WTC11 (cell line): ENCODE data around the gene UBAC2. TPM values are rescaled to one million over a fixed set of nuclear protein-coding genes. Genes with fewer than 3 reads are reported as not detected.

ENCODE experiments used
- ATAC-seq: fragments of 200-7000 bp; cut with Tn5 transposase; 2 replicates; pipeline ENCODE4 v1.10.0; 2021; ENCODE audit warnings: mild to moderate bottlenecking, moderate library complexity
- CTCF ChIA-PET: fragments of 300-600 bp; sonication (Branson Sonifier 250); formaldehyde crosslinking; loops from one replicate; lab custom pipeline; 2021; ENCODE audit warnings: antibody characterized with exemption; lab: Charles Lee
- POLR2A ChIA-PET: fragments of 350-600 bp; sonication (Branson Sonifier 250); formaldehyde crosslinking; loops from one replicate; lab custom pipeline; 2021; ENCODE audit warnings: antibody characterized with exemption; lab: Charles Lee
- DNase-seq: peaks from one replicate; pipeline ENCODE4 v3.0.0; 2021; ENCODE audit warnings: low spot score
- H3K27ac Mint-ChIP-seq: 2 replicates; pipeline ENCODE4 v1.8.0; 2021; ENCODE audit warnings: mixed read lengths
- H3K27me3 Mint-ChIP-seq: 2 replicates; pipeline ENCODE4 v1.8.0; 2021; ENCODE audit warnings: low read depth, mild to moderate bottlenecking, moderate library complexity, mixed read lengths
- H3K36me3 Mint-ChIP-seq: 2 replicates; pipeline ENCODE4 v1.8.0; 2021; ENCODE audit warnings: mixed read lengths
- H3K4me1 Mint-ChIP-seq: 2 replicates; pipeline ENCODE4 v1.8.0; 2022; ENCODE audit warnings: mixed read lengths
- H3K4me3 Mint-ChIP-seq: 2 replicates; pipeline ENCODE4 v1.8.0; 2021; ENCODE audit warnings: mild to moderate bottlenecking, moderate library complexity, mixed read lengths
- H3K9me3 Mint-ChIP-seq: 2 replicates; pipeline ENCODE4 v1.8.0; 2021; ENCODE audit warnings: mixed read lengths
- CBFB ChIP-seq: sonication (generic); formaldehyde crosslinking; IDR thresholded peaks from 2 replicates; pipeline ENCODE4 v1.8.1; 2022; ENCODE audit warnings: mild to moderate bottlenecking, low read depth, missing genetic modification reagents
- CDX4 ChIP-seq: fragments of 250-450 bp; sonication (Bioruptor Pico); IDR thresholded peaks from 2 replicates; pipeline ENCODE4 v1.9.0; 2021; ENCODE audit warnings: moderate library complexity, mild to moderate bottlenecking, inconsistent platforms, borderline replicate concordance
- CTCF ChIP-seq: fragments of 200-600 bp; IDR thresholded peaks from 2 replicates; pipeline ENCODE4 v1.8.0; 2022; ENCODE audit warnings: antibody characterized with exemption
- E2F1 ChIP-seq: sonication (generic); formaldehyde crosslinking; IDR thresholded peaks from 2 replicates; pipeline ENCODE4 v1.8.0; 2022; ENCODE audit warnings: mild to moderate bottlenecking, missing genetic modification reagents
- ELF4 ChIP-seq: sonication (generic); formaldehyde crosslinking; IDR thresholded peaks from 2 replicates; pipeline ENCODE4 v1.8.1; 2022; ENCODE audit warnings: low read depth, mild to moderate bottlenecking, moderate library complexity, missing genetic modification reagents
- EMX1 ChIP-seq: fragments of 250-450 bp; sonication (Bioruptor Pico); IDR thresholded peaks from 2 replicates; pipeline ENCODE4 v1.8.0; 2021; ENCODE audit warnings: mild to moderate bottlenecking
- GABPB1 ChIP-seq: sonication (generic); formaldehyde crosslinking; IDR thresholded peaks from 2 replicates; pipeline ENCODE4 v1.8.1; 2023; ENCODE audit warnings: mild to moderate bottlenecking, missing genetic modification reagents
- GTF2I ChIP-seq: fragments of 250-450 bp; sonication (Bioruptor Pico); conservative IDR thresholded peaks from 2 replicates; pipeline ENCODE4 v1.4.0; 2021; ENCODE audit warnings: mild to moderate bottlenecking
- IRF2 ChIP-seq: sonication (generic); formaldehyde crosslinking; IDR thresholded peaks from 2 replicates; pipeline ENCODE4 v1.8.0; 2022; ENCODE audit warnings: low read depth, missing genetic modification reagents, borderline replicate concordance
- NFATC4 ChIP-seq: fragments of 250-450 bp; sonication (Bioruptor Pico); IDR thresholded peaks from 2 replicates; pipeline ENCODE4 v1.9.0; 2021; ENCODE audit warnings: mild to moderate bottlenecking
- NFYB ChIP-seq: sonication (generic); formaldehyde crosslinking; conservative IDR thresholded peaks from 2 replicates; pipeline ENCODE4 v1.8.0; 2022; ENCODE audit warnings: low read depth, missing genetic modification reagents
- RELA ChIP-seq: sonication (generic); formaldehyde crosslinking; IDR thresholded peaks from 2 replicates; pipeline ENCODE4 v1.8.1; 2022; ENCODE audit warnings: missing genetic modification reagents, mild to moderate bottlenecking, borderline replicate concordance
- USF2 ChIP-seq: sonication (generic); formaldehyde crosslinking; IDR thresholded peaks from 2 replicates; pipeline ENCODE4 v1.8.1; 2023; ENCODE audit warnings: mild to moderate bottlenecking, missing genetic modification reagents, moderate library complexity
- ZBTB21 ChIP-seq: sonication (generic); formaldehyde crosslinking; IDR thresholded peaks from 2 replicates; pipeline ENCODE4 v1.8.1; 2023; ENCODE audit warnings: mild to moderate bottlenecking, missing genetic modification reagents, borderline replicate concordance
- ZNF121 ChIP-seq: sonication (generic); formaldehyde crosslinking; IDR thresholded peaks from 2 replicates; pipeline ENCODE4 v1.8.0; 2023; ENCODE audit warnings: missing genetic modification reagents
- ZNF232 ChIP-seq: sonication (generic); formaldehyde crosslinking; IDR thresholded peaks from 2 replicates; pipeline ENCODE4 v1.8.0; 2022; ENCODE audit warnings: mild to moderate bottlenecking, missing genetic modification reagents
- ZNF416 ChIP-seq: fragments of 250-450 bp; sonication (Bioruptor Pico); IDR thresholded peaks from 2 replicates; pipeline ENCODE4 v1.9.0; 2021; ENCODE audit warnings: mild to moderate bottlenecking, inconsistent platforms
- ZNF425 ChIP-seq: fragments of 250-450 bp; sonication (Bioruptor Pico); conservative IDR thresholded peaks from 2 replicates; pipeline ENCODE4 v1.9.0; 2021; ENCODE audit warnings: mild to moderate bottlenecking
- total RNA-seq: library from RNA; stranded (reverse); gene quantifications from 3 replicates; pipeline ENCODE4 v1.2.3, GENCODE V29; 2021
- TF ChIP-seq, protein P1 (sequence below): sonication (generic); formaldehyde crosslinking; IDR thresholded peaks from 2 replicates; pipeline ENCODE4 v1.8.1; 2023; ENCODE audit warnings: mild to moderate bottlenecking, missing genetic modification reagents, borderline replicate concordance
- TF ChIP-seq, protein P2 (sequence below): sonication (generic); formaldehyde crosslinking; IDR thresholded peaks from 2 replicates; pipeline ENCODE4 v1.8.0; 2022; ENCODE audit warnings: mild to moderate bottlenecking, missing genetic modification reagents
- TF ChIP-seq, protein P3 (sequence below): sonication (generic); formaldehyde crosslinking; IDR thresholded peaks from 2 replicates; pipeline ENCODE4 v1.8.1; 2022; ENCODE audit warnings: low read depth, mild to moderate bottlenecking, moderate library complexity, missing genetic modification reagents, borderline replicate concordance

The UBAC2 gene
- total RNA-seq, 1 experiment from 2014 or later, result 64.7 TPM

DNA sequence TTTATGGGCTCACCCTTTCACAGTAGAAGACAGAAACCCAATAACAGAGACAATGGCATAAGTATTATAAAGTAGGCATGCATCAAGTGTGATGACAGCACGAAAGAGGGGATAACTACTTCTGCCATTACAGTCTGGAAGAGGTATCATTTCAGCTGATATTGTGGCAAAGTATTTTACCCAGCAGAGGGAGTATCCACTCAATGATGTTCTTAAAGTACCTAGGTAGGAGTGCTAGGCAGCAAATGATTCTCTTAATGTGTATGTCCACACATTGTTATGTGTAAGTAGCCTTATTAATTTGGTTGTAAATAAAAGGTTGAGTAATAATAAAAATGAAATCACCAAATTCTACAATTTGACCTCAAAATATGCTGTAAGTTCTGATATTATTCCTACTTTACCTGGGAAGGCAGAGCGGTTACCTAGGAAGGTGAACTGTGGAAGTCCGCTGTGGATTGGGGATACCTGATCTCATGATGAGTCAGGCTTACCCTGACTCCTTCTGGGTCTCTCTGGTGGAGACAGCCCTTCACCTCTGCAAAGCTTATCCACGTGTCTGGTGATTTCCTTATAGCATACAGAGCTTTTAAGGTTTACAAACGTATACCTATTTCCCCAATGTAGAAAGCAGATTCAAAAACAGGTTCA lies 4.1 kb upstream of the UBAC2 start:
- ChIA-PET POLR2A (no interaction called here), CTCF (interaction anchor here (1.0 to 1.4 kb wide), 2 partner anchors 20 to 69 kb away, joined by 3 to 6 read pairs; no protein-coding TSS in a partner anchor)
- peaks cover 6% of the 10 kb centered on the region for H3K27me3 Mint-ChIP-seq
- H3K27ac Mint-ChIP-seq, result no peak overlapping the region
- no peak for DNase-seq
- H3K4me3 Mint-ChIP-seq, result no peak overlapping the region
- no peaks in the 10 kb centered on the region for H3K36me3 Mint-ChIP-seq
- no peak for ATAC-seq
- H3K4me1 Mint-ChIP-seq, result peaks cover 17% of the 10 kb centered on the region
- TF ChIP-seq IRF2 (CRISPR knock-in tag) (no peak), EMX1 (CRISPR knock-in tag) (no peak), CBFB (CRISPR knock-in tag) (no peak), NFATC4 (CRISPR knock-in tag) (no peak), GTF2I (CRISPR knock-in tag) (no peak), ZNF121 (CRISPR knock-in tag) (no peak), RELA (CRISPR knock-in tag) (no peak), ZNF232 (no peak), ELF4 (CRISPR knock-in tag) (no peak), GABPB1 (CRISPR knock-in tag) (no peak), E2F1 (CRISPR knock-in tag) (no peak), USF2 (CRISPR knock-in tag) (no peak), ZBTB21 (CRISPR knock-in tag) (no peak), NFYB (CRISPR knock-in tag) (no peak), ZNF416 (CRISPR knock-in tag) (no peak)
- TF ChIP-seq, protein P1, sequence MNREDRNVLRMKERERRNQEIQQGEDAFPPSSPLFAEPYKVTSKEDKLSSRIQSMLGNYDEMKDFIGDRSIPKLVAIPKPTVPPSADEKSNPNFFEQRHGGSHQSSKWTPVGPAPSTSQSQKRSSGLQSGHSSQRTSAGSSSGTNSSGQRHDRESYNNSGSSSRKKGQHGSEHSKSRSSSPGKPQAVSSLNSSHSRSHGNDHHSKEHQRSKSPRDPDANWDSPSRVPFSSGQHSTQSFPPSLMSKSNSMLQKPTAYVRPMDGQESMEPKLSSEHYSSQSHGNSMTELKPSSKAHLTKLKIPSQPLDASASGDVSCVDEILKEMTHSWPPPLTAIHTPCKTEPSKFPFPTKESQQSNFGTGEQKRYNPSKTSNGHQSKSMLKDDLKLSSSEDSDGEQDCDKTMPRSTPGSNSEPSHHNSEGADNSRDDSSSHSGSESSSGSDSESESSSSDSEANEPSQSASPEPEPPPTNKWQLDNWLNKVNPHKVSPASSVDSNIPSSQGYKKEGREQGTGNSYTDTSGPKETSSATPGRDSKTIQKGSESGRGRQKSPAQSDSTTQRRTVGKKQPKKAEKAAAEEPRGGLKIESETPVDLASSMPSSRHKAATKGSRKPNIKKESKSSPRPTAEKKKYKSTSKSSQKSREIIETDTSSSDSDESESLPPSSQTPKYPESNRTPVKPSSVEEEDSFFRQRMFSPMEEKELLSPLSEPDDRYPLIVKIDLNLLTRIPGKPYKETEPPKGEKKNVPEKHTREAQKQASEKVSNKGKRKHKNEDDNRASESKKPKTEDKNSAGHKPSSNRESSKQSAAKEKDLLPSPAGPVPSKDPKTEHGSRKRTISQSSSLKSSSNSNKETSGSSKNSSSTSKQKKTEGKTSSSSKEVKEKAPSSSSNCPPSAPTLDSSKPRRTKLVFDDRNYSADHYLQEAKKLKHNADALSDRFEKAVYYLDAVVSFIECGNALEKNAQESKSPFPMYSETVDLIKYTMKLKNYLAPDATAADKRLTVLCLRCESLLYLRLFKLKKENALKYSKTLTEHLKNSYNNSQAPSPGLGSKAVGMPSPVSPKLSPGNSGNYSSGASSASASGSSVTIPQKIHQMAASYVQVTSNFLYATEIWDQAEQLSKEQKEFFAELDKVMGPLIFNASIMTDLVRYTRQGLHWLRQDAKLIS, result no peak
- TF ChIP-seq, protein P2, sequence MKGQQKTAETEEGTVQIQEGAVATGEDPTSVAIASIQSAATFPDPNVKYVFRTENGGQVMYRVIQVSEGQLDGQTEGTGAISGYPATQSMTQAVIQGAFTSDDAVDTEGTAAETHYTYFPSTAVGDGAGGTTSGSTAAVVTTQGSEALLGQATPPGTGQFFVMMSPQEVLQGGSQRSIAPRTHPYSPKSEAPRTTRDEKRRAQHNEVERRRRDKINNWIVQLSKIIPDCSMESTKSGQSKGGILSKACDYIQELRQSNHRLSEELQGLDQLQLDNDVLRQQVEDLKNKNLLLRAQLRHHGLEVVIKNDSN (CRISPR knock-in tag), result no peak
- no peaks in the 10 kb centered on the region for H3K9me3 Mint-ChIP-seq

- ChIA-PET CTCF (interaction anchor here (1.0 to 1.4 kb wide), 2 partner anchors 20 to 69 kb away, joined by 3 to 6 read pairs; no protein-coding TSS in a partner anchor), POLR2A (no interaction called here)
- DNase-seq, result no peak
- Mint-ChIP-seq H3K9me3 (no peaks in the 10 kb centered on the region), H3K36me3 (no peaks in the 10 kb centered on the region), H3K4me3 (no peak overlapping the region), H3K27me3 (no peaks in the 10 kb centered on the region), H3K4me1 (peaks cover 21% of the 10 kb centered on the region), H3K27ac (no peak overlapping the region)
- no peak for ATAC-seq
- TF ChIP-seq, protein P2 (CRISPR knock-in tag), result no peak
- TF ChIP-seq CDX4 (CRISPR knock-in tag) (no peak), EMX1 (CRISPR knock-in tag) (no peak), CTCF (no peak), ZNF425 (CRISPR knock-in tag) (no peak)
- TF ChIP-seq, protein P3, sequence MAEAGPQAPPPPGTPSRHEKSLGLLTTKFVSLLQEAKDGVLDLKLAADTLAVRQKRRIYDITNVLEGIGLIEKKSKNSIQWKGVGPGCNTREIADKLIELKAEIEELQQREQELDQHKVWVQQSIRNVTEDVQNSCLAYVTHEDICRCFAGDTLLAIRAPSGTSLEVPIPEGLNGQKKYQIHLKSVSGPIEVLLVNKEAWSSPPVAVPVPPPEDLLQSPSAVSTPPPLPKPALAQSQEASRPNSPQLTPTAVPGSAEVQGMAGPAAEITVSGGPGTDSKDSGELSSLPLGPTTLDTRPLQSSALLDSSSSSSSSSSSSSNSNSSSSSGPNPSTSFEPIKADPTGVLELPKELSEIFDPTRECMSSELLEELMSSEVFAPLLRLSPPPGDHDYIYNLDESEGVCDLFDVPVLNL (CRISPR knock-in tag), result no peak
These were observed 3.5 kb upstream of the UBAC2 start for GRCh38 chr13:99197117-99197651.
